HepG2 (cell line): Measurements from ENCODE around the gene TNFRSF18. TPM values are rescaled to one million over a fixed set of nuclear protein-coding genes. Genes with fewer than 3 reads are reported as not detected.

Experiments used
- DMAP1 ChIP-seq: IDR thresholded peaks from 2 replicates; pipeline ENCODE4 v1.6.1; 2016
- HES4 ChIP-seq: sonication (generic); formaldehyde crosslinking; IDR thresholded peaks from 2 replicates; pipeline ENCODE4 v1.9.0; 2021; ENCODE audit warnings: mild to moderate bottlenecking, missing genetic modification reagents, borderline replicate concordance
- HNF1B ChIP-seq: sonication (generic); formaldehyde crosslinking; IDR thresholded peaks from 2 replicates; pipeline ENCODE4 v1.5.1; 2020; ENCODE audit warnings: mild to moderate bottlenecking, moderate library complexity, missing genetic modification reagents
- HNRNPL ChIP-seq: fragments of 200-400 bp; formaldehyde crosslinking; IDR thresholded peaks from 2 replicates; pipeline ENCODE4 v1.6.1; 2017; ENCODE audit warnings: mild to moderate bottlenecking, low read depth, low read length
- NFKB2 ChIP-seq: sonication (generic); formaldehyde crosslinking; IDR thresholded peaks from 2 replicates; pipeline ENCODE4 v1.4.0; 2020; ENCODE audit warnings: missing genetic modification reagents, borderline replicate concordance
- NR2C2 ChIP-seq: sonication (generic); formaldehyde crosslinking; IDR thresholded peaks from 2 replicates; pipeline ENCODE4 v1.4.0; 2020; ENCODE audit warnings: missing genetic modification reagents, mild to moderate bottlenecking, moderate library complexity, borderline replicate concordance
- SALL1 ChIP-seq: sonication (generic); formaldehyde crosslinking; IDR thresholded peaks from 2 replicates; pipeline ENCODE4 v1.8.0; 2022; ENCODE audit warnings: mild to moderate bottlenecking, missing genetic modification reagents
- ZNF24 ChIP-seq: fragments of 450-650 bp; IDR thresholded peaks from 2 replicates; pipeline ENCODE4 v1.6.1; 2017; ENCODE audit warnings: antibody characterized with exemption, mild to moderate bottlenecking
- ZNF296 ChIP-seq: sonication (generic); formaldehyde crosslinking; conservative IDR thresholded peaks from 2 replicates; pipeline ENCODE4 v1.5.0; 2020; ENCODE audit warnings: mild to moderate bottlenecking, missing genetic modification reagents
- polyA plus RNA-seq, 8 experiments: library from polyadenylated mRNA; depleted of rRNA in 3 of 8; stranded (reverse) in 7 of 8; unstranded in 1 of 8; fragments of >200 nt; fragmentation: Illumina TruSeq in 4 of 8; extraction: Trizol in 4 of 8; gene quantifications; 2 replicates each; pipeline versions ENCODE4 v1.2.1 to v1.2.3, GENCODE V29; 2011 to 2016; ENCODE audit warnings: low read depth in 4 of 8, missing spikeins in 1 of 8, mixed read lengths in 1 of 8; ENCODE audit not compliant: insufficient read depth in 1 of 8
- total RNA-seq, 5 experiments: library from RNA; depleted of rRNA; stranded (reverse); fragments of >200 nt; fragmentation: Illumina TruSeq; extraction: Trizol; gene quantifications; 2 replicates each; pipeline ENCODE4 v1.2.3, GENCODE V29; 2016; ENCODE audit warnings: low read depth in 1 of 5
- TF ChIP-seq, protein P1 (sequence below): sonication (generic); formaldehyde crosslinking; IDR thresholded peaks from 2 replicates; pipeline ENCODE4 v1.4.0; 2020; ENCODE audit warnings: missing genetic modification reagents
- TF ChIP-seq, protein P2 (sequence below): sonication (generic); formaldehyde crosslinking; IDR thresholded peaks from 2 replicates; pipeline ENCODE4 v1.4.0; 2020; ENCODE audit warnings: missing genetic modification reagents
- TF ChIP-seq, protein P3 (sequence below): sonication (generic); formaldehyde crosslinking; IDR thresholded peaks from 2 replicates; pipeline ENCODE4 v1.4.0; 2020; ENCODE audit warnings: missing genetic modification reagents
- TF ChIP-seq, protein P4 (sequence below): sonication (generic); formaldehyde crosslinking; IDR thresholded peaks from 2 replicates; pipeline ENCODE4 v1.4.0; 2020; ENCODE audit warnings: mild to moderate bottlenecking, missing genetic modification reagents
- TF ChIP-seq, protein P5 (sequence below): sonication (generic); formaldehyde crosslinking; IDR thresholded peaks from 2 replicates; pipeline ENCODE4 v1.5.1; 2020; ENCODE audit warnings: missing genetic modification reagents, mild to moderate bottlenecking, borderline replicate concordance
- TF ChIP-seq, protein P6 (sequence below): sonication (generic); formaldehyde crosslinking; IDR thresholded peaks from 2 replicates; pipeline ENCODE4 v1.8.0; 2022; ENCODE audit warnings: mild to moderate bottlenecking, missing genetic modification reagents; ENCODE audit not compliant: insufficient replicate concordance
- TF ChIP-seq, protein P7 (sequence below): sonication (generic); formaldehyde crosslinking; IDR thresholded peaks from 2 replicates; pipeline ENCODE4 v1.4.0; 2020; ENCODE audit warnings: missing genetic modification reagents

Gene TNFRSF18
- total and polyA plus RNA-seq, 2 of the 13 experiments (the other 11 are each of a cell fraction or from before 2014, with no cell fraction given), result not detected

DNA sequence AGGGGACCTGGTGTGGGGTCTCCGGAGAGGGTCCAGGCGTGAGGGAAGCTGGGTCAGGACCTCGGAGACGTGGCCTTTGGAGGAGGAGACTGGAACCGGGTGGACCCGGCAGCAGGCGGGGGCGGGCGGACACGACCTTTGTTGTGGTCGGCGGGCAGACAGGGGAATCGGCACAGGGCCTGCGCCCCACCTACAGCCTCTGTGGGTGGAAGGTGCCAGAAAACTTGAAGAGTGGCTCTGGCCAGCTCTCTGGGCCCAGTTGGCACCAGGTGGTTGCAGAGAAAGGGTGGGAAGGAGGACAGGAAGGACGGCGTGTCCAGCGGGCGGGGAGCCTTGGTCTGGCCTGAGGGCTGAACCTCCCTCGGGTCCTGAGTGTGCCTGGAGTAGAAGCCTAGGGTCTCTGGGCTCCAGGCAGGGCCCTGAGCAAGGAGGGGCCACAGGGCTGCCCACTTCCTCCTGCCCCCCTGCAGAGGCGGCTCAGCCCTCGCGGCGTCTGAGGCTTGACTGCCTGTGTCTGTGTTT is 40.4 kb downstream of the TNFRSF18 start (continued):
- TF ChIP-seq, protein P1, sequence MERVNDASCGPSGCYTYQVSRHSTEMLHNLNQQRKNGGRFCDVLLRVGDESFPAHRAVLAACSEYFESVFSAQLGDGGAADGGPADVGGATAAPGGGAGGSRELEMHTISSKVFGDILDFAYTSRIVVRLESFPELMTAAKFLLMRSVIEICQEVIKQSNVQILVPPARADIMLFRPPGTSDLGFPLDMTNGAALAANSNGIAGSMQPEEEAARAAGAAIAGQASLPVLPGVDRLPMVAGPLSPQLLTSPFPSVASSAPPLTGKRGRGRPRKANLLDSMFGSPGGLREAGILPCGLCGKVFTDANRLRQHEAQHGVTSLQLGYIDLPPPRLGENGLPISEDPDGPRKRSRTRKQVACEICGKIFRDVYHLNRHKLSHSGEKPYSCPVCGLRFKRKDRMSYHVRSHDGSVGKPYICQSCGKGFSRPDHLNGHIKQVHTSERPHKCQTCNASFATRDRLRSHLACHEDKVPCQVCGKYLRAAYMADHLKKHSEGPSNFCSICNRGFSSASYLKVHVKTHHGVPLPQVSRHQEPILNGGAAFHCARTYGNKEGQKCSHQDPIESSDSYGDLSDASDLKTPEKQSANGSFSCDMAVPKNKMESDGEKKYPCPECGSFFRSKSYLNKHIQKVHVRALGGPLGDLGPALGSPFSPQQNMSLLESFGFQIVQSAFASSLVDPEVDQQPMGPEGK (CRISPR knock-in tag), result peak; percentile 26
- TF ChIP-seq HES4 (CRISPR knock-in tag), result 0 out of 2 replicates have a peak, but pooled peaks have one; percentile 2
- TF ChIP-seq ZNF296 (CRISPR knock-in tag), result peak; percentile 51; the same call in 1 of the 2 replicates
- TF ChIP-seq, protein P2, sequence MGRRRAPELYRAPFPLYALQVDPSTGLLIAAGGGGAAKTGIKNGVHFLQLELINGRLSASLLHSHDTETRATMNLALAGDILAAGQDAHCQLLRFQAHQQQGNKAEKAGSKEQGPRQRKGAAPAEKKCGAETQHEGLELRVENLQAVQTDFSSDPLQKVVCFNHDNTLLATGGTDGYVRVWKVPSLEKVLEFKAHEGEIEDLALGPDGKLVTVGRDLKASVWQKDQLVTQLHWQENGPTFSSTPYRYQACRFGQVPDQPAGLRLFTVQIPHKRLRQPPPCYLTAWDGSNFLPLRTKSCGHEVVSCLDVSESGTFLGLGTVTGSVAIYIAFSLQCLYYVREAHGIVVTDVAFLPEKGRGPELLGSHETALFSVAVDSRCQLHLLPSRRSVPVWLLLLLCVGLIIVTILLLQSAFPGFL (CRISPR knock-in tag), result no peak
- TF ChIP-seq, protein P3, sequence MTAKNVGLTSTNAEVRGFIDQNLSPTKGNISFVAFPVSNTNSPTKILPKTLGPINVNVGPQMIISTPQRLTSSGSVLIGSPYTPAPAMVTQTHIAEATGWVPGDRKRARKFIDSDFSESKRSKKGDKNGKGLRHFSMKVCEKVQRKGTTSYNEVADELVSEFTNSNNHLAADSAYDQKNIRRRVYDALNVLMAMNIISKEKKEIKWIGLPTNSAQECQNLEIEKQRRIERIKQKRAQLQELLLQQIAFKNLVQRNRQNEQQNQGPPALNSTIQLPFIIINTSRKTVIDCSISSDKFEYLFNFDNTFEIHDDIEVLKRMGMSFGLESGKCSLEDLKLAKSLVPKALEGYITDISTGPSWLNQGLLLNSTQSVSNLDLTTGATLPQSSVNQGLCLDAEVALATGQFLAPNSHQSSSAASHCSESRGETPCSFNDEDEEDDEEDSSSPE (CRISPR knock-in tag), result no peak
- peak; percentile 37; the same call in 1 of the 2 replicates for TF ChIP-seq DMAP1 (CRISPR knock-in tag)
- TF ChIP-seq HNF1B (CRISPR knock-in tag), result peak; percentile 41; the same call in 1 of the 2 replicates
- no peak for TF ChIP-seq ZNF24
- peak; percentile 77; the same call in 1 of the 2 replicates for TF ChIP-seq HNRNPL
- TF ChIP-seq, protein P4, sequence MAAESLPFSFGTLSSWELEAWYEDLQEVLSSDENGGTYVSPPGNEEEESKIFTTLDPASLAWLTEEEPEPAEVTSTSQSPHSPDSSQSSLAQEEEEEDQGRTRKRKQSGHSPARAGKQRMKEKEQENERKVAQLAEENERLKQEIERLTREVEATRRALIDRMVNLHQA (CRISPR knock-in tag), result no peak
- TF ChIP-seq, protein P5, sequence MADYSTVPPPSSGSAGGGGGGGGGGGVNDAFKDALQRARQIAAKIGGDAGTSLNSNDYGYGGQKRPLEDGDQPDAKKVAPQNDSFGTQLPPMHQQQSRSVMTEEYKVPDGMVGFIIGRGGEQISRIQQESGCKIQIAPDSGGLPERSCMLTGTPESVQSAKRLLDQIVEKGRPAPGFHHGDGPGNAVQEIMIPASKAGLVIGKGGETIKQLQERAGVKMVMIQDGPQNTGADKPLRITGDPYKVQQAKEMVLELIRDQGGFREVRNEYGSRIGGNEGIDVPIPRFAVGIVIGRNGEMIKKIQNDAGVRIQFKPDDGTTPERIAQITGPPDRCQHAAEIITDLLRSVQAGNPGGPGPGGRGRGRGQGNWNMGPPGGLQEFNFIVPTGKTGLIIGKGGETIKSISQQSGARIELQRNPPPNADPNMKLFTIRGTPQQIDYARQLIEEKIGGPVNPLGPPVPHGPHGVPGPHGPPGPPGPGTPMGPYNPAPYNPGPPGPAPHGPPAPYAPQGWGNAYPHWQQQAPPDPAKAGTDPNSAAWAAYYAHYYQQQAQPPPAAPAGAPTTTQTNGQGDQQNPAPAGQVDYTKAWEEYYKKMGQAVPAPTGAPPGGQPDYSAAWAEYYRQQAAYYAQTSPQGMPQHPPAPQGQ (CRISPR knock-in tag), result peak; percentile 61; the same call in 1 of the 2 replicates
- TF ChIP-seq, protein P6, sequence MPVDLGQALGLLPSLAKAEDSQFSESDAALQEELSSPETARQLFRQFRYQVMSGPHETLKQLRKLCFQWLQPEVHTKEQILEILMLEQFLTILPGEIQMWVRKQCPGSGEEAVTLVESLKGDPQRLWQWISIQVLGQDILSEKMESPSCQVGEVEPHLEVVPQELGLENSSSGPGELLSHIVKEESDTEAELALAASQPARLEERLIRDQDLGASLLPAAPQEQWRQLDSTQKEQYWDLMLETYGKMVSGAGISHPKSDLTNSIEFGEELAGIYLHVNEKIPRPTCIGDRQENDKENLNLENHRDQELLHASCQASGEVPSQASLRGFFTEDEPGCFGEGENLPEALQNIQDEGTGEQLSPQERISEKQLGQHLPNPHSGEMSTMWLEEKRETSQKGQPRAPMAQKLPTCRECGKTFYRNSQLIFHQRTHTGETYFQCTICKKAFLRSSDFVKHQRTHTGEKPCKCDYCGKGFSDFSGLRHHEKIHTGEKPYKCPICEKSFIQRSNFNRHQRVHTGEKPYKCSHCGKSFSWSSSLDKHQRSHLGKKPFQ, result no peak
- 0 out of 2 replicates have a peak, but pooled peaks have one; percentile 39 for TF ChIP-seq NR2C2
- TF ChIP-seq SALL1 (CRISPR knock-in tag), result peak; percentile 37; the same call in 1 of the 2 replicates
- TF ChIP-seq NFKB2 (CRISPR knock-in tag), result 0 out of 2 replicates have a peak, but pooled peaks have one; percentile 6
- TF ChIP-seq, protein P7, sequence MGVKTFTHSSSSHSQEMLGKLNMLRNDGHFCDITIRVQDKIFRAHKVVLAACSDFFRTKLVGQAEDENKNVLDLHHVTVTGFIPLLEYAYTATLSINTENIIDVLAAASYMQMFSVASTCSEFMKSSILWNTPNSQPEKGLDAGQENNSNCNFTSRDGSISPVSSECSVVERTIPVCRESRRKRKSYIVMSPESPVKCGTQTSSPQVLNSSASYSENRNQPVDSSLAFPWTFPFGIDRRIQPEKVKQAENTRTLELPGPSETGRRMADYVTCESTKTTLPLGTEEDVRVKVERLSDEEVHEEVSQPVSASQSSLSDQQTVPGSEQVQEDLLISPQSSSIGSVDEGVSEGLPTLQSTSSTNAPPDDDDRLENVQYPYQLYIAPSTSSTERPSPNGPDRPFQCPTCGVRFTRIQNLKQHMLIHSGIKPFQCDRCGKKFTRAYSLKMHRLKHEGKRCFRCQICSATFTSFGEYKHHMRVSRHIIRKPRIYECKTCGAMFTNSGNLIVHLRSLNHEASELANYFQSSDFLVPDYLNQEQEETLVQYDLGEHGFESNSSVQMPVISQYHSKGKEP, result no peak
